ENCODE results near the gene ATP12A. TPM values are rescaled to one million over a fixed set of nuclear protein-coding genes. Genes with fewer than 3 reads are reported as not detected.

ATP12A gene
- total RNA-seq, 1 donor from 2014 or later: not detected

DNA sequence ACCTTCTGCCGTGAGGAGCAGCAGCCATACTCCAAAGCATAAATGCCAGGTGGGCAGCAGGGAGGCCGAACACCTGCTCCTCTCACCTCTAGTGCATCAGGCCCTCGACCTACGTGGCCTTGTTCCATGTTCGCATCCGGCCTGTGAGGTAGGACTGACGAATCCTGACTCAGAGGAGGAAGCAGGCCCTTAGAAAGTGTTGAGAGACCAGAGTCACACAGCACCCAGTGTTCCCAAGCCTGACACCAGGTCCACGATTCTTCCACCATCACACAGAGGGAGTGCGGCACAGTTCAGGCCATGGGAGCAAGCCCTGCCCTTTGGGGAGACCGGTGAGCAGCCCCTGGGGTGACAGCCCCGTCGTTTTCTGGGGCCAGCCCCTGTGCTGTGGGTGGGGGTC lies 14.7 kb downstream of the ATP12A start:
- Histone ChIP-seq H3K27ac (replicated peaks) (no peak overlapping the region), H3K9me3 (replicated peaks) (no peaks in the 10 kb centered on the region), H3K36me3 (no peaks in the 10 kb centered on the region), H3K27me3 (ENCODE audit: low read depth) (peaks cover 50% of the 10 kb centered on the region), H3K4me1 (no peaks in the 10 kb centered on the region), H3K4me3 (no peak overlapping the region)
- intact Hi-C loops (cut with micrococcal nuclease): no loop called here
- no peak for DNase-seq
- TF ChIP-seq, protein P1, sequence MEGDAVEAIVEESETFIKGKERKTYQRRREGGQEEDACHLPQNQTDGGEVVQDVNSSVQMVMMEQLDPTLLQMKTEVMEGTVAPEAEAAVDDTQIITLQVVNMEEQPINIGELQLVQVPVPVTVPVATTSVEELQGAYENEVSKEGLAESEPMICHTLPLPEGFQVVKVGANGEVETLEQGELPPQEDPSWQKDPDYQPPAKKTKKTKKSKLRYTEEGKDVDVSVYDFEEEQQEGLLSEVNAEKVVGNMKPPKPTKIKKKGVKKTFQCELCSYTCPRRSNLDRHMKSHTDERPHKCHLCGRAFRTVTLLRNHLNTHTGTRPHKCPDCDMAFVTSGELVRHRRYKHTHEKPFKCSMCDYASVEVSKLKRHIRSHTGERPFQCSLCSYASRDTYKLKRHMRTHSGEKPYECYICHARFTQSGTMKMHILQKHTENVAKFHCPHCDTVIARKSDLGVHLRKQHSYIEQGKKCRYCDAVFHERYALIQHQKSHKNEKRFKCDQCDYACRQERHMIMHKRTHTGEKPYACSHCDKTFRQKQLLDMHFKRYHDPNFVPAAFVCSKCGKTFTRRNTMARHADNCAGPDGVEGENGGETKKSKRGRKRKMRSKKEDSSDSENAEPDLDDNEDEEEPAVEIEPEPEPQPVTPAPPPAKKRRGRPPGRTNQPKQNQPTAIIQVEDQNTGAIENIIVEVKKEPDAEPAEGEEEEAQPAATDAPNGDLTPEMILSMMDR (IDR thresholded peaks at IDR 0.05; ENCODE audit: borderline replicate concordance): no peak

DNA sequence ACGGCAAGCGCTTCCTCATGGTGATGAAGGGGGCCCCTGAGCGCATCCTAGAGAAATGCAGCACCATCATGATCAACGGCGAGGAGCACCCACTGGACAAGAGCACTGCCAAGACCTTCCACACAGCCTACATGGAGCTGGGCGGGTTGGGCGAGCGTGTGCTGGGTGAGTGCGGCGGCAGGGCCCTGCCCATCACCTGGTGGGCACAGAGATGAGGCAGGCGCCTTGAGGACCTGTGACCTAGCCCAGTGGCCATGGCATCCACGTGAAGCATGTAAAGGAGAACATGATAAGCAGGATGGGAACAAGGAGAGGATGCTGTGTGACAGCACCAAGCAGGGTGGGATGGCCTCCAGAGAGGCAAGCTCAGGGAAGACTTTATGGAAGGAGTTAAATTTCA lies 18.5 kb downstream of the ATP12A start:
- no peak for DNase-seq
- Histone ChIP-seq H3K27me3 (ENCODE audit: low read depth) (peaks cover 30% of the 10 kb centered on the region), H3K4me3 (no peak overlapping the region), H3K36me3 (no peaks in the 10 kb centered on the region), H3K4me1 (no peaks in the 10 kb centered on the region), H3K27ac (replicated peaks) (no peak overlapping the region), H3K9me3 (replicated peaks) (no peaks in the 10 kb centered on the region)
- intact Hi-C loops (cut with micrococcal nuclease): no loop called here
- TF ChIP-seq, protein P1 (IDR thresholded peaks at IDR 0.05; ENCODE audit: borderline replicate concordance): no peak

DNA sequence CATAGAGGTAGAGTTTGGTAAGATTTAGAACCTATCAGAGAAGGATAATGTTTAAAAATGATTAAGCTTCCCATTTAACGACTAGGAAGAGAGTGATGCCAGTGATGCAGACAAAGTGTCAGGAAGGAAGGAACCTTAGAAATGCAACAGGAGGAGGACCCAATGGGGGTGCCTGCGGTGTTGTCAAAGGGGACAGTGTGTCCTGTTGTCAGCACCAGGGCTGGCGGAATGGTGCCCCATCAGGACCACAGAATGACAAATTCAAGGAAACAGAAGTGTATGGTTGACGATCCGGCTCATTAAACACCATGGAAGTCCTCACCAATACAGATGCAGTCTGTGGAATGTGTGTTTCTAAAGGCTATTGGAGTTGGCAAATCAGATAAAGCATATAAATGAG lies 19.3 kb downstream of the ATP12A start:
- no peaks in the 10 kb centered on the region for H3K36me3 ChIP-seq
- H3K9me3 ChIP-seq (replicated peaks): no peaks in the 10 kb centered on the region
- DNase-seq: no peak
- peaks cover 27% of the 10 kb centered on the region for H3K27me3 ChIP-seq (ENCODE audit: low read depth)
- TF ChIP-seq, protein P1 (IDR thresholded peaks at IDR 0.05; ENCODE audit: borderline replicate concordance): no peak
- intact Hi-C loops (cut with micrococcal nuclease): no loop called here
- H3K27ac ChIP-seq (replicated peaks): no peak overlapping the region
- no peak overlapping the region for H3K4me3 ChIP-seq
- H3K4me1 ChIP-seq: no peaks in the 10 kb centered on the region

DNA sequence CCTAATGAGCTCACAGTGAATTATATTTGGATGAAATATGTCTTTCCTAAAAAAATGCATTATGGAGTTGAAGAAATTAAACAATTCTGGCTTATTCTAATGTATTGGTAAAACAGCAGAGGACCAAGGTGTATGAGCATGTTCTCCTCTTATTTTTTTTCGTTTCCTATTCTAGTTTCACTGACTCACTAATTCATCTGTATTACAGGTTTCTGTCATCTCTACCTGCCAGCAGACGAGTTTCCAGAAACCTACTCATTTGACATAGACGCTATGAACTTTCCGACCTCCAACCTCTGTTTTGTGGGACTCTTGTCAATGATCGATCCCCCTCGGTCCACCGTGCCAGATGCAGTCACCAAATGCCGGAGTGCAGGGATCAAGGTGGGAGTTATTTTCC lies 20.3 kb downstream of the ATP12A start:
- no peak for DNase-seq
- intact Hi-C loops (cut with micrococcal nuclease): no loop called here
- no peaks in the 10 kb centered on the region for H3K9me3 ChIP-seq (replicated peaks)

DNA sequence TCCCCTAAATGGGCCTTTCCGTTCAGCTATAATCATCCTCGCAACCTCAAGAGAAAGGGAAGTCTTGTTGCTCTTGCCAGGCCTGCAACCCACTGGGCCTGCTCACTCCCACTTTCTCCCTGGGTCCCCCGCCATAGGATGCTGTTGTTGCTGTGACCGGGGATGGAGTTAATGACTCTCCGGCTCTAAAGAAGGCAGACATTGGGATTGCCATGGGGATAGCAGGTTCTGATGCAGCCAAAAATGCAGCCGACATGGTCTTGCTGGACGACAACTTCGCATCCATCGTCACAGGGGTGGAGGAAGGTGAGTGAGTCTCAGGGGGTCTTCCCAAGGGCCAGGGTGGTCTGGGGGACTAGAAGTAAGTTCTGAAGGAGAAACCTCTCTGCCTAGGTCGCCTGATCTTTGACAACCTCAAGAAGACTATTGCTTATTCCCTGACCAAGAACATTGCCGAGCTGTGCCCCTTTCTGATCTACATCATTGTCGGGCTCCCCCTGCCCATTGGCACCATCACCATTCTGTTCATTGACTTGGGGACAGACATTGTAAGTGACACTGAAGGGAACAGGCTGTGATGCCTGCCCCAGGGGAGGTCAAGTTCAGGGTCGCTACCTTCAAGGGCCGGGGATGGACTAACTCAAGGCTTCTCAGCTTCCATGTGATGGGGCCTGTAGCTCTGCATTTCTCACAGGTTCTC lies 26.8 kb downstream of the ATP12A start:
- no peak for DNase-seq
- no peaks in the 10 kb centered on the region for H3K9me3 ChIP-seq (replicated peaks)
- H3K36me3 ChIP-seq: no peaks in the 10 kb centered on the region
- no peak overlapping the region for H3K4me3 ChIP-seq
- intact Hi-C loops (cut with micrococcal nuclease): no loop called here
- TF ChIP-seq, protein P1 (IDR thresholded peaks at IDR 0.05; ENCODE audit: borderline replicate concordance): no peak
- peaks cover under 1% of the 10 kb centered on the region for H3K27me3 ChIP-seq (ENCODE audit: low read depth)
- no peaks in the 10 kb centered on the region for H3K4me1 ChIP-seq
- H3K27ac ChIP-seq (replicated peaks): no peak overlapping the region

More for the DNA sequence above, 20.3 kb downstream of the ATP12A start:
- no peak overlapping the region for H3K4me3 ChIP-seq
- H3K27me3 ChIP-seq (ENCODE audit: low read depth): peaks cover 27% of the 10 kb centered on the region
- no peak overlapping the region for H3K27ac ChIP-seq (replicated peaks)
- TF ChIP-seq, protein P1 (IDR thresholded peaks at IDR 0.05; ENCODE audit: borderline replicate concordance): no peak
- H3K4me1 ChIP-seq: no peaks in the 10 kb centered on the region
- H3K36me3 ChIP-seq: no peaks in the 10 kb centered on the region

Data from left ventricle myocardium inferior (tissue), 1 donor.